Fibroblast of pulmonary artery (primary cell): Measurements from ENCODE around the gene TADA2A.

Source experiments
- DNase-seq: peaks from one replicate; pipeline ENCODE4 v3.0.0-alpha.2; 2010; ENCODE audit warnings: low read depth
- H3K4me3 ChIP-seq: replicated peaks from 2 replicates; pipeline ENCODE4 v1.5.1; 2011; ENCODE audit warnings: low read depth, mild to moderate bottlenecking, control low read depth, low read length, moderate library complexity
- TF ChIP-seq, protein P1 (sequence below): IDR thresholded peaks from 2 replicates; pipeline ENCODE4 v1.5.1; 2011; ENCODE audit warnings: mild to moderate bottlenecking, control low read depth, low read length, inconsistent platforms; ENCODE audit errors: missing control alignments

TADA2A gene, protein sequence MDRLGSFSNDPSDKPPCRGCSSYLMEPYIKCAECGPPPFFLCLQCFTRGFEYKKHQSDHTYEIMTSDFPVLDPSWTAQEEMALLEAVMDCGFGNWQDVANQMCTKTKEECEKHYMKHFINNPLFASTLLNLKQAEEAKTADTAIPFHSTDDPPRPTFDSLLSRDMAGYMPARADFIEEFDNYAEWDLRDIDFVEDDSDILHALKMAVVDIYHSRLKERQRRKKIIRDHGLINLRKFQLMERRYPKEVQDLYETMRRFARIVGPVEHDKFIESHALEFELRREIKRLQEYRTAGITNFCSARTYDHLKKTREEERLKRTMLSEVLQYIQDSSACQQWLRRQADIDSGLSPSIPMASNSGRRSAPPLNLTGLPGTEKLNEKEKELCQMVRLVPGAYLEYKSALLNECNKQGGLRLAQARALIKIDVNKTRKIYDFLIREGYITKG

DNA sequence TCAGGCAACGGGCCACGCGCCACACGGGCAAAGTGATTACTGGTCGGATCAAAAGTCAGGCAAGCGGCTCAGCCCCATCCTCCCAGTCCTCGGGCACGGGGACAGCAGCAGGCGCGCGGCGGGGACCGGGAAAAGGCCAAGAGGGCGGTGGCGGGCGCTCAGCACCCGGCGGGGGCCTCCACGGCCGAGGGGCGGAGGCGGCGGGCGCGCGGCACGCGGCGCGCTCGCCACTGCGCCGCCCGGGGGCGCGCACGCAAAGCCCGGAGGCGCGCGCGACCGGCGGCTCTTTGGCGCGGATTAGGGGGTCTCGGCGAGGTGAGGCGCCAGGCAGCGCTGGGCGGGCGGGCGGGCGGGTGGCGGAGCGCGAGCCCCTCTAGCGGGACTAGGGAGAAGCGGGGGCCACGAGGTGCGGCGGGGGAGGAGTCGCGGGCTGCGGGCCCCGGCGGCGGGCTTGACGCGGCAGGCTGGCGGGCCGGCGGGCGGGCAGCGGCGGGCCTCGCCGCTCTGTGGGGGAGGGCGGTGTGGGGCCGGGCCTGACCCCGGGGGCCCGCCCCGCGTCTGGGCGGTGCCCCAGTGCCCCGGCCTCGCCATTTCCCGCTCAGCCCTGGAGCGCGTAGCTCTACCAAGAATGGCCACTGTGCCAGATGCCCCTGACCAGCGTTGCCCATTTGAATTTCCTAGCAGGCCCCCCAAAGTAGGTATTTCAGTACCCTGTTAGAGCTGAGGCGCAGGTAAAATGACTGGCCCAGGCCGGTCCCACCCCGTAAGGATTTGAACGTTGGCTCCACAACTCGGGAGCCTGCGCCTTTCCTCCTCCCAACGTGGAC lies at the start of gene TADA2A, which contains the start of gene ACACA:
TSS of gene TADA2A (plus strand) at position 252 of the 827 bp plus-strand sequence. CDS start 4,480 bp downstream, outside the sequence.
TSS of gene ACACA (minus strand) at position 202 of the 827 bp plus-strand sequence. CDS start 537 bp downstream, outside the sequence.
- peak; percentile 80 for DNase-seq
- H3K4me3 ChIP-seq = peak within 1 kb of the TSS; percentile 85

DNA sequence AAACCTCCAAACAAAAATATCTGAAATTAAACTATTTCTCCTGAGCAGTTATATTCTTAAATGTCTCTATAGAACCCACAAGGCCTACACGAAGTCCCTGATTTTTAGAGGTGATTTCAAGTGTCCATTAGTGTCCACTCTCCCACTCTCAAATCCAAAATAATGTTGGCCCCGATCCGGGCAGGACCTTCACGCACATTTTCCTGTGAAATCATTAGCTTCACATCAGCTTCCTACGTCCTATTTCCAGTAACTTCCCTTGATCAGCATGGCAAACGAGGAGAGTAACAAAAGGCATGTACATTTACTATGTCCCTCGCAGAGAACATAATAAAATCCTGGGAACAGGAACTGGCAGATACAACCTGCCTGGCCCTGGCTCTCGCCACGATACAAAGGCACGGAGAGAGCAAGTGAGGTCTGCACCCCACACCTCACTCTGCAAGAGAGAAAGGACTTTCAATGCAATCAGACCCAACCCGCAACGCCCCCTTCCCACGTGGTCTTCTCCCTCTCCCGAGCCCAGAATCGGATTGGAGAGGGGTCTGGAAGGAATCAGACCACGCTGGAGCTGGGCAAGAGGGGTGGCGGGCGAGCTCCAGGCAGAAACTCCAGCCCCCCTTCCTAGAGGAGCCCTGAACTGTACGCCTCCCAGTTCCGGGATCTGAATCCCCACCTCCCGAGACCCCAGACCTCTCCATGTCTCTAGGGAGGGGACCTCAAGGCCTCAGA lies 48.4 kb upstream of the TADA2A start:
- peak; percentile 44 for DNase-seq
- H3K4me3 ChIP-seq = peak overlapping the region; percentile 94
- TF ChIP-seq, protein P1, sequence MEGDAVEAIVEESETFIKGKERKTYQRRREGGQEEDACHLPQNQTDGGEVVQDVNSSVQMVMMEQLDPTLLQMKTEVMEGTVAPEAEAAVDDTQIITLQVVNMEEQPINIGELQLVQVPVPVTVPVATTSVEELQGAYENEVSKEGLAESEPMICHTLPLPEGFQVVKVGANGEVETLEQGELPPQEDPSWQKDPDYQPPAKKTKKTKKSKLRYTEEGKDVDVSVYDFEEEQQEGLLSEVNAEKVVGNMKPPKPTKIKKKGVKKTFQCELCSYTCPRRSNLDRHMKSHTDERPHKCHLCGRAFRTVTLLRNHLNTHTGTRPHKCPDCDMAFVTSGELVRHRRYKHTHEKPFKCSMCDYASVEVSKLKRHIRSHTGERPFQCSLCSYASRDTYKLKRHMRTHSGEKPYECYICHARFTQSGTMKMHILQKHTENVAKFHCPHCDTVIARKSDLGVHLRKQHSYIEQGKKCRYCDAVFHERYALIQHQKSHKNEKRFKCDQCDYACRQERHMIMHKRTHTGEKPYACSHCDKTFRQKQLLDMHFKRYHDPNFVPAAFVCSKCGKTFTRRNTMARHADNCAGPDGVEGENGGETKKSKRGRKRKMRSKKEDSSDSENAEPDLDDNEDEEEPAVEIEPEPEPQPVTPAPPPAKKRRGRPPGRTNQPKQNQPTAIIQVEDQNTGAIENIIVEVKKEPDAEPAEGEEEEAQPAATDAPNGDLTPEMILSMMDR = no peak

More for the DNA sequence above, at the start of gene TADA2A, which contains the start of gene ACACA:
- TF ChIP-seq, protein P1 = no peak

DNA sequence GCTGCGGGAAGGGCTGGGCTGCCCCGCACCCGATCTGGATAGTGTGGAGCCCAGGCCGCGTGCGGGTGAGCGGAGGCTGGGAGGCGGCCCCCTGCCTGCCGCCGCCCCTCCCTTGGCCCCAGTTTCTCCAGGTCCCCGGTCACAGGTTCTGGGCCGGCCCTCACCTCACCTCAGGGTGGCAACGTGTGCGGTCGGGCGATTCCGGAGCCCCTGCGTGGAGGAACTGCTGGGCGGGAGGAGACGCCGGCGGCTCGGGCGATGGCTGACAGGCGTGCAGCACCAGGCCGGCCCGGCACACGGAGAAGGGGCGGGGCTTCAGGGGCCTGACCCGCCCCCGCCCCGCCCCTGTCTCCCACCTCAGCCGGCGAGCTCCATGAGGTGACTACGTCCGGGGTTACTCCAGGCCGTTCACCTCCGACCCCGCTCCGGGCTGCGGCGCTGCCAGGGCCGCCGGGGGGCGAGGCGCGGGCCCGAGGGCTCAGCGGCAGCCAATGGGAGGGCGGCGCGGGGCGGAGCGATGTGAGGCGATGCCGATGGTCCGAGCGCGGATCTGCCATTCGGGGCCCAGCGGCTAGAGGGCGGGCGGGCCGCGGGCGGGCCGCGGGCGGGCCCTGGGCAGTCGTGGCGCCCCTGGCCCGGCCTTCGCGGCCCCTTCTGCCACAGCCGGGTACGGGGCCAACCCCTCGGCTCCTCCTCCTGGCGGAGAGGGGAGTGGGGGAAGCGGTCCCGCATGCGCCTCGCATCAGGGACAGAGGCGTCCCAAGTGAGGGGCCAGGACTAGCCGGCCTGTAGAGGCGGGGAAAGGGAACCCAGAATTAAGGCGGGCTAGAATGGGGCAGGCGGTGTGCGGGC lies 47.6 kb upstream of the TADA2A start:
- peak; percentile 96 for DNase-seq
- H3K4me3 ChIP-seq = peak overlapping the region; percentile 94
- TF ChIP-seq, protein P1 = no peak

DNA sequence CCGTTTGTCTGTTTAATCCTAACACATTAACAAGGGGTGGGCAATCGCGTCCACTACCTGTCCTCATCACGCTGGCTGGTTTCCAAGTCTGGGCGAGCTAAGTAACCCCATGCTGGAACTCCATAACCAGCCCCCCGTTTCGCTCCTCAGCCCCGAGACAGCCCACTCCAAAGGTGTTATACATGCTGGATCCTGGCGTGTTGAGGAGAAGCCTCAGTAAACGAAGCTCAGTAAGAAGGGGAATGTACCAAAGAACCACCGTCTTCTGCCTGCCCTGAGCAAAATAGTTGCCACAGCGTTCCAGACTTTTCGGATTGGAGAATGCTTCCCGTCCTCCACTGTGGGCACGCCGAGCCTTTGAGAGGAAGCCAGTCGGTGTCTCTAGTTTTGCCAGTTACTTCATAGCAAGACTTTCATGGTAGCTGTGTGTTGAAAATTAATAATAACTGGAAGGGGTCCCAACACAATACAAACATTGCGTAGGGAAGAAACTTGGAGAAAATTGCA lies 47.0 kb upstream of the TADA2A start:
- H3K4me3 ChIP-seq = peak overlapping the region; percentile 43
- TF ChIP-seq, protein P1 = no peak
- no peak for DNase-seq

DNA sequence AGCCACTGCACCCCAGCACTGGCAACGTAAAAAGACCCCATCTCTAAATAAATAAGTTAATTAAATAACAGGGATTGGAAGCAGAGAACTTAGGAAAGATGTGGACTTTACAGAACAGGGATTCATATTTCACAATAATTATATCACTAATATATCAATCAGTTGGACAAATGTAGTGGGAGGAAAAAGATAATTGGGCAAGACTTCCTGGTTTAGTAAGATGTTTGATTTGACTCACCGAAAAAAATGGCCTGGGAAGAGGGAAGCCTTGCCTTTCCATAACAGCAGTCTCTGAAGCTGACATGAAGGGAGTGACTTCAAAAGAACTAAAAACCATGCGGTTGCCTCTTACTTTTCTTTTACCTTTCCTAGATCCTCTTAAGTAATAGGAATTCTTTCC lies 46.1 kb upstream of the TADA2A start:
- TF ChIP-seq, protein P1 = no peak
- peak; percentile 72 for DNase-seq
- H3K4me3 ChIP-seq = no peak overlapping the region

DNA sequence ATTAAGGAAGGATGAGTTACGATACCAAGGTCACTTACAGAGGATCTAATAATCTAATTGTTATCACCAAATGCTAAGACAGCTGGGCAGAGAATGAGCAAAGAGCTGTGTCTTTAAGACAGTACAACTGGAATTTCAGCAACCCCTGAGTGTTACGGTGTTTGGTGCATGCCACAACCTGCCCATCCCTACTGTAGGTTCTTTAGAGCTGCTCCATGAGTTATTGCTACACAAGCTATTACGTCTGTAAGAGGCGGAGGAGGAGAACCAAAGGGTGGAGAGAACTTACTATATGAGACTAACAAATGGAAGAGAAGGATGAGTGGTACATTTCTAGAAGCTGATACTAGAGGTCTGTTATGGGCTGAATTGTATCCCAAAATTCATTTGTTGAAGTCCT lies 45.1 kb upstream of the TADA2A start:
- no peak for DNase-seq
- H3K4me3 ChIP-seq = no peak overlapping the region
- TF ChIP-seq, protein P1 = no peak
